ENCODE measurements around the gene MYMK. TPM values are rescaled to one million over a fixed set of nuclear protein-coding genes. Genes with fewer than 3 reads are reported as not detected.

Gene MYMK
- total and polyA plus RNA-seq, 2 of the 8 experiments (the other 6 are each of a cell fraction or from before 2014, with no cell fraction given): not detected

GRCh38 chr9:133552236-133552635, 27.5 kb upstream of the MYMK start:
- H2BK12ac ChIP-seq (ENCODE audit: low read depth, low read length): no peak overlapping the region
- no peak overlapping the region for H3K56ac ChIP-seq (replicated peaks; ENCODE audit: insufficient read length, low read depth, low read length)
- H4K5ac ChIP-seq (ENCODE audit: insufficient read length, low read depth, low read length): no peak overlapping the region
- WGBS, 2 experiments (ENCODE audit: extremely low coverage in 1 of 2, insufficient coverage in 1 of 2, insufficient read length in 1 of 2, insufficient replicate concordance in 2 of 2, low coverage in 1 of 2, low lambda C conversion rate in 2 of 2, missing lambda C conversion rate in 1 of 2): 94% methylated on average over 8 of the region's 8 CpGs; no CpG with 5 or more reads in 1 of the 2 experiments
- H3K23ac ChIP-seq (ENCODE audit: insufficient read length): no peak overlapping the region
- no peak overlapping the region for H3K4me2 ChIP-seq (ENCODE audit: insufficient read depth in 1 of 2, low read depth in 2 of 2, low read length in 2 of 2)
- H2AFZ ChIP-seq (ENCODE audit: low read length): no peak overlapping the region
- H4K20me1 ChIP-seq (replicated peaks in 1 of 2; ENCODE audit: control insufficient read depth in 1 of 2, insufficient read depth in 2 of 2, low read length in 2 of 2): peaks cover 0 to 4% of the 10 kb centered on the region in 2 experiments
- TF ChIP-seq KDM5A (IDR thresholded peaks at IDR 0.05; ENCODE audit: low read length) (no peak), NRF1 (IDR thresholded peaks at IDR 0.05; ENCODE audit: low read depth, low read length) (no peak), YY1 (IDR thresholded peaks at IDR 0.05; ENCODE audit: low read depth, low read length) (no peak), KDM4A (IDR thresholded peaks at IDR 0.05; ENCODE audit: low read depth, low read length, severe bottlenecking) (no peak), EP300 (IDR thresholded peaks at IDR 0.05; ENCODE audit: borderline replicate concordance in 1 of 2, low read depth in 2 of 2, low read length in 2 of 2) (no peak), CTBP2 (IDR thresholded peaks at IDR 0.05; ENCODE audit: borderline replicate concordance, insufficient read depth, insufficient read length, low read length) (no peak), GTF2F1 (IDR thresholded peaks at IDR 0.05; ENCODE audit: borderline replicate concordance, low read depth, low read length) (no peak), FOSL1 (IDR thresholded peaks at IDR 0.05; ENCODE audit: insufficient read depth, low read depth, low read length) (no peak), RNF2 (IDR thresholded peaks at IDR 0.05; ENCODE audit: borderline replicate concordance, low read depth, low read length, missing control alignments, poor library complexity, severe bottlenecking) (no peak), SAP30 (IDR thresholded peaks at IDR 0.05; ENCODE audit: insufficient read depth, insufficient replicate concordance, low read length) (no peak), SIN3A (conservative IDR thresholded peaks at IDR 0.05 in 1 of 2, IDR thresholded peaks at IDR 0.05 in 1 of 2; ENCODE audit: low read depth in 1 of 2, low read length in 2 of 2) (no peak)
- H3K4me3 ChIP-seq (ENCODE audit: extremely low read depth in 1 of 4, insufficient read depth in 2 of 4, low read depth in 3 of 4, low read length in 4 of 4): no peak overlapping the region
- no peak overlapping the region for H2AK5ac ChIP-seq (ENCODE audit: low read depth, low read length)
- H3K79me1 ChIP-seq (ENCODE audit: low read depth, low read length): no peaks in the 10 kb centered on the region; the same call in 1 of the 2 replicates
- no peak for FAIRE-seq
- H3K9me3 ChIP-seq (ENCODE audit: insufficient read depth in 2 of 2, low read depth in 1 of 2, low read length in 1 of 2): no peaks in the 10 kb centered on the region
- no peak overlapping the region for H3K18ac ChIP-seq (ENCODE audit: extremely low read depth, low read length)
- no peaks in the 10 kb centered on the region for H3K27me3 ChIP-seq (replicated peaks in 1 of 4; ENCODE audit: control insufficient read depth in 3 of 4, extremely low read depth in 1 of 4, insufficient read depth in 3 of 4, low read length in 3 of 4)
- DNase-seq (ENCODE audit: low read depth in 1 of 2, low spot score in 2 of 2): no peak
- no peak overlapping the region for H4K8ac ChIP-seq (ENCODE audit: extremely low read depth, insufficient read depth, low read length)
- ChIA-PET POLR2A (ENCODE audit: partially characterized antibody) (no interaction called here), CTCF (ENCODE audit: partially characterized antibody) (interaction anchor here (1.2 to 1.5 kb wide), 5 partner anchors 12 to 103 kb away, joined by 3 to 9 read pairs (median 3); partner anchors contain the start of gene ADAMTSL2)
- H3K9ac ChIP-seq (replicated peaks in 1 of 4; ENCODE audit: extremely low read depth in 1 of 4, low read depth in 3 of 4, low read length in 3 of 4): no peak overlapping the region
- H2BK20ac ChIP-seq (ENCODE audit: low read length): no peak overlapping the region
- H3K23me2 ChIP-seq (ENCODE audit: low read depth, low read length): no peaks in the 10 kb centered on the region
- no peak overlapping the region for H2BK5ac ChIP-seq (ENCODE audit: low read depth, low read length)
- H3K79me2 ChIP-seq (ENCODE audit: control insufficient read depth in 1 of 2, insufficient read depth in 2 of 2, low read length in 2 of 2): no peaks in the 10 kb centered on the region
- H3K36me3 ChIP-seq (ENCODE audit: control insufficient read depth in 2 of 4, insufficient read depth in 4 of 4, low read length in 3 of 4): no peaks in the 10 kb centered on the region
- peaks cover 0 to 5% (median under 1%) of the 10 kb centered on the region in 4 experiments; a peak in 2 of 7 replicates for H3K4me1 ChIP-seq (replicated peaks in 1 of 4; ENCODE audit: control insufficient read depth in 3 of 4, insufficient read depth in 4 of 4, low read length in 3 of 4)
- no peak overlapping the region for H2BK120ac ChIP-seq (replicated peaks; ENCODE audit: low read depth, low read length)
- no peak overlapping the region for H3K14ac ChIP-seq (ENCODE audit: insufficient read length)
- H3K4ac ChIP-seq (replicated peaks; ENCODE audit: insufficient read length, low read depth, low read length): no peak overlapping the region
- H2BK15ac ChIP-seq (ENCODE audit: low read length): no peak overlapping the region
- H4K91ac ChIP-seq (replicated peaks; ENCODE audit: insufficient read length, low read length): no peak overlapping the region
- H3K27ac ChIP-seq (ENCODE audit: low read depth, low read length): no peak overlapping the region
